ENCODE results near the gene CD44. TPM values are rescaled to one million over a fixed set of nuclear protein-coding genes. Genes with fewer than 3 reads are reported as not detected.
"Not testable (repeated sequence)": the region's sequence is repeated elsewhere in the genome, so short reads cannot be mapped to it uniquely, and the experiment has no call there.

Gene CD44
- total RNA-seq, 1 experiment from 2014 or later, result 0.86 TPM

DNA sequence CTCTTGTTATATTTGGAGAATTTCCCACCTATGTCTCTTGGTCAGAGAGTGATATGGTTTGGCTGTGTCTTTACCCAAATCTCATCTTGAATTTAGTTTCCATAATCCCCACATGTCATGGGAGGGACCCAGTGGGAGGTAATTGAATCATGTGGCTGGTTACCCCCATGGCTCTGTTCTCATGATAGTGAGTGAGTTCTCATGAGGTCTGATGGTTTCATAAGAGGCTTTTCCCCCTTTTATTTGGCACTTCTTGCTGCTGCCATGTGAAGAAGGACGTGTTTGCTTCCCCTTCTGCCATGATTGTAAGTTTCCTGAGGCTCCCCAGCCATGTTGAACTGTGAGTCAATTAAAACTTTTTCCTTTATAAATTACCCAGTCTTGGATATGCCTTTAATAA is 30.6 kb upstream of the CD44 start:
- not testable (repeated sequence) for H3K4me2 ChIP-seq (ENCODE audit: low read depth, low read length, poor library complexity, severe bottlenecking); DNase-seq; H3K9me2 ChIP-seq (replicated peaks; ENCODE audit: insufficient read depth, low read length); H3K4me3 ChIP-seq (ENCODE audit: low read length); H3K79me2 ChIP-seq (ENCODE audit: low read length); H3K9ac ChIP-seq (ENCODE audit: low read length); H3K27ac ChIP-seq (ENCODE audit: low read length); H3K9me3 ChIP-seq (ENCODE audit: low read length); H3K27me3 ChIP-seq (ENCODE audit: low read length); H2AFZ ChIP-seq (ENCODE audit: low read length); H3K36me3 ChIP-seq (ENCODE audit: insufficient read depth, low read length); H4K20me1 ChIP-seq (ENCODE audit: insufficient read depth, low read depth, low read length)
- H3K4me1 ChIP-seq (ENCODE audit: low read length), result peaks cover 44% of the 10 kb centered on the region

DNA sequence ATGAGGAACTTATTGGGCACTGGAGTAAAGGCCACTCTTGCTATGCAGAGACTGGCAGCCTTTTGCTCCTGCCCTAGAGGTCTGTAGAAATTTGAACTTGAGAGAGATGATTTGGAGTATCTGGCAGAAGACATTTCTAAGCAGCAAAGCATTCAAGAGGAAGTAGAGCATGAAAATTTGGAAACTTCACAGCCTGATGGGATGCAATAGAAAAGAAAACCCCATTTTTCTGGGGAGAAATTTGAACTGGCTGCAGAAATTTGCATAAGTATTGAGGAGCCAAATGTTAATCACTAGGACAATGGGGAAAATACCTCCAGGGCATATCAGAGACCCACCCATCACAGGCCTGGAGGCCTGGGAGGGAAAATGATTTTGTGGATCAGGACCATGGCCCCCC is 29.9 kb upstream of the CD44 start:
- H3K79me2 ChIP-seq (ENCODE audit: low read length), result no peaks in the 10 kb centered on the region
- H3K4me2 ChIP-seq (ENCODE audit: low read depth, low read length, poor library complexity, severe bottlenecking), result no peak overlapping the region
- H2AFZ ChIP-seq (ENCODE audit: low read length), result no peak overlapping the region
- no peaks in the 10 kb centered on the region for H4K20me1 ChIP-seq (ENCODE audit: insufficient read depth, low read depth, low read length)
- H3K4me3 ChIP-seq (ENCODE audit: low read length), result no peak overlapping the region
- no peak for DNase-seq
- no peaks in the 10 kb centered on the region for H3K9me2 ChIP-seq (replicated peaks; ENCODE audit: insufficient read depth, low read length)
- no peak overlapping the region for H3K27ac ChIP-seq (ENCODE audit: low read length)
- H3K4me1 ChIP-seq (ENCODE audit: low read length), result peaks cover 46% of the 10 kb centered on the region
- no peak overlapping the region for H3K9ac ChIP-seq (ENCODE audit: low read length)
- H3K9me3 ChIP-seq (ENCODE audit: low read length), result no peaks in the 10 kb centered on the region
- no peaks in the 10 kb centered on the region for H3K36me3 ChIP-seq (ENCODE audit: insufficient read depth, low read length)
- H3K27me3 ChIP-seq (ENCODE audit: low read length), result no peaks in the 10 kb centered on the region

GRCh38 chr11:35109827-35110226 is 29.1 kb upstream of the CD44 start:
- H3K9ac ChIP-seq (ENCODE audit: low read length), result no peak overlapping the region
- H3K36me3 ChIP-seq (ENCODE audit: insufficient read depth, low read length), result no peaks in the 10 kb centered on the region
- no peaks in the 10 kb centered on the region for H4K20me1 ChIP-seq (ENCODE audit: insufficient read depth, low read depth, low read length)
- H2AFZ ChIP-seq (ENCODE audit: low read length), result no peak overlapping the region
- DNase-seq, result no peak
- H3K9me2 ChIP-seq (replicated peaks; ENCODE audit: insufficient read depth, low read length), result no peaks in the 10 kb centered on the region
- H3K4me1 ChIP-seq (ENCODE audit: low read length), result peaks cover 54% of the 10 kb centered on the region
- no peak overlapping the region for H3K4me2 ChIP-seq (ENCODE audit: low read depth, low read length, poor library complexity, severe bottlenecking)
- H3K27me3 ChIP-seq (ENCODE audit: low read length), result no peaks in the 10 kb centered on the region
- H3K27ac ChIP-seq (ENCODE audit: low read length), result no peak overlapping the region
- no peaks in the 10 kb centered on the region for H3K9me3 ChIP-seq (ENCODE audit: low read length)
- H3K4me3 ChIP-seq (ENCODE audit: low read length), result no peak overlapping the region
- H3K79me2 ChIP-seq (ENCODE audit: low read length), result no peaks in the 10 kb centered on the region

DNA sequence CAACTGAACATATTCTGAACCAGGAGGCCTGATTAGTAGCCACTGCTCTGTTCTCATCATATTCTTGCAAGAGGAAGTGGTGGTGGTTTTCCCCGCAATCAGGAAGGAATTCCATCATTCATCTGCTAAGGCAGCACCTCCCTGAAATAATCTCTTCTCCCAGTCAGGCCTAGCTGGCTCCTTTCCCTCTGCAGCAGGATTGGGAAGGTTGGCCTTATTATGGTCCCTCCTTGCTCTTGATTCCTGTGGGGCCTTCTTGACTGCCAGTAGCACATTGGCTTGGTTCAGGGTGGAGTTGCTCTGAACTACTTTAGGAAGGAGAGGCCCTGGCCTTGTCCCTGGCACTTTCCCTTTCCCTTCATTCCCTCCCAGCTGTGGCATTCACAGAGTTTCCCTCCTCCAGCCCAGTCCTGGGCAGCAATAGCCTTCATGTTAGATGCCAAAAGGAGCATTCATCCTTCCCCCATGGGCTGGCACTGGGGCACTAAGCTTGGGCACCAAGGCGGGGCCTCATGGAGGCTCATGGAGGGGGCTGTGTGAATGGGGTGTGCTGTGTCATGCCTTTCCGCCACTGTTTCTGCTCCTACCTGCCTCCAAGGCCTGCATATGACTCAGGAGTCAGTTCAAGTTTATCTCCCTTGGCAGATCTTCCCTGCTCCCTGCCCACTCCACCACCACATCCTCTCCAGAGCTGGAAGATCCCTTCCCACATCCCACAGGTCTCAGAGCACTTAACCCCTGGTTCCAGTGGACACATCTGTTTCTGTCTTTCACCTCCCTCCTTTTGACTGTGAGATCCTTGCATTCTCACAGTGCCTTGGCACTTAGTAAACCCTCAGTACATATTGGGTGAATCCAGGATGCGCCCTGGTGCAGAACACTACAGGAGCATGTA is 27.6 kb upstream of the CD44 start:
- Histone ChIP-seq H3K27me3 (ENCODE audit: low read length) (no peaks in the 10 kb centered on the region), H3K79me2 (ENCODE audit: low read length) (no peaks in the 10 kb centered on the region), H4K20me1 (ENCODE audit: insufficient read depth, low read depth, low read length) (no peaks in the 10 kb centered on the region), H3K9me2 (replicated peaks; ENCODE audit: insufficient read depth, low read length) (no peaks in the 10 kb centered on the region), H3K27ac (ENCODE audit: low read length) (no peak overlapping the region), H3K36me3 (ENCODE audit: insufficient read depth, low read length) (no peaks in the 10 kb centered on the region), H3K4me2 (ENCODE audit: low read depth, low read length, poor library complexity, severe bottlenecking) (no peak overlapping the region), H3K9ac (ENCODE audit: low read length) (no peak overlapping the region), H3K4me1 (ENCODE audit: low read length) (peaks cover 54% of the 10 kb centered on the region), H3K4me3 (ENCODE audit: low read length) (no peak overlapping the region), H3K9me3 (ENCODE audit: low read length) (no peaks in the 10 kb centered on the region), H2AFZ (ENCODE audit: low read length) (no peak overlapping the region)
- no peak for DNase-seq

- H4K20me1 ChIP-seq (ENCODE audit: insufficient read depth, low read depth, low read length), result no peaks in the 10 kb centered on the region
- peaks cover 54% of the 10 kb centered on the region for H3K4me1 ChIP-seq (ENCODE audit: low read length)
- no peak overlapping the region for H3K4me2 ChIP-seq (ENCODE audit: low read depth, low read length, poor library complexity, severe bottlenecking)
- no peaks in the 10 kb centered on the region for H3K36me3 ChIP-seq (ENCODE audit: insufficient read depth, low read length)
- H3K79me2 ChIP-seq (ENCODE audit: low read length), result no peaks in the 10 kb centered on the region
- no peak for DNase-seq
- H3K9me3 ChIP-seq (ENCODE audit: low read length), result no peaks in the 10 kb centered on the region
- no peak overlapping the region for H3K4me3 ChIP-seq (ENCODE audit: low read length)
- H3K27ac ChIP-seq (ENCODE audit: low read length), result no peak overlapping the region
- no peaks in the 10 kb centered on the region for H3K27me3 ChIP-seq (ENCODE audit: low read length)
- no peak overlapping the region for H2AFZ ChIP-seq (ENCODE audit: low read length)
- H3K9me2 ChIP-seq (replicated peaks; ENCODE audit: insufficient read depth, low read length), result no peaks in the 10 kb centered on the region
- H3K9ac ChIP-seq (ENCODE audit: low read length), result no peak overlapping the region
Observed at GRCh38 chr11:35112056-35112845, 26.7 kb upstream of the CD44 start.

- no peak overlapping the region for H2AFZ ChIP-seq (ENCODE audit: low read length)
- no peaks in the 10 kb centered on the region for H4K20me1 ChIP-seq (ENCODE audit: insufficient read depth, low read depth, low read length)
- H3K36me3 ChIP-seq (ENCODE audit: insufficient read depth, low read length), result no peaks in the 10 kb centered on the region
- H3K9me3 ChIP-seq (ENCODE audit: low read length), result no peaks in the 10 kb centered on the region
- no peaks in the 10 kb centered on the region for H3K79me2 ChIP-seq (ENCODE audit: low read length)
- no peaks in the 10 kb centered on the region for H3K9me2 ChIP-seq (replicated peaks; ENCODE audit: insufficient read depth, low read length)
- DNase-seq, result no peak
- H3K4me2 ChIP-seq (ENCODE audit: low read depth, low read length, poor library complexity, severe bottlenecking), result no peak overlapping the region
- H3K9ac ChIP-seq (ENCODE audit: low read length), result no peak overlapping the region
- H3K27ac ChIP-seq (ENCODE audit: low read length), result no peak overlapping the region
- H3K4me1 ChIP-seq (ENCODE audit: low read length), result peaks cover 52% of the 10 kb centered on the region
- H3K4me3 ChIP-seq (ENCODE audit: low read length), result no peak overlapping the region
- H3K27me3 ChIP-seq (ENCODE audit: low read length), result no peaks in the 10 kb centered on the region
Observed at GRCh38 chr11:35112846-35113105, 26.2 kb upstream of the CD44 start.

DNA sequence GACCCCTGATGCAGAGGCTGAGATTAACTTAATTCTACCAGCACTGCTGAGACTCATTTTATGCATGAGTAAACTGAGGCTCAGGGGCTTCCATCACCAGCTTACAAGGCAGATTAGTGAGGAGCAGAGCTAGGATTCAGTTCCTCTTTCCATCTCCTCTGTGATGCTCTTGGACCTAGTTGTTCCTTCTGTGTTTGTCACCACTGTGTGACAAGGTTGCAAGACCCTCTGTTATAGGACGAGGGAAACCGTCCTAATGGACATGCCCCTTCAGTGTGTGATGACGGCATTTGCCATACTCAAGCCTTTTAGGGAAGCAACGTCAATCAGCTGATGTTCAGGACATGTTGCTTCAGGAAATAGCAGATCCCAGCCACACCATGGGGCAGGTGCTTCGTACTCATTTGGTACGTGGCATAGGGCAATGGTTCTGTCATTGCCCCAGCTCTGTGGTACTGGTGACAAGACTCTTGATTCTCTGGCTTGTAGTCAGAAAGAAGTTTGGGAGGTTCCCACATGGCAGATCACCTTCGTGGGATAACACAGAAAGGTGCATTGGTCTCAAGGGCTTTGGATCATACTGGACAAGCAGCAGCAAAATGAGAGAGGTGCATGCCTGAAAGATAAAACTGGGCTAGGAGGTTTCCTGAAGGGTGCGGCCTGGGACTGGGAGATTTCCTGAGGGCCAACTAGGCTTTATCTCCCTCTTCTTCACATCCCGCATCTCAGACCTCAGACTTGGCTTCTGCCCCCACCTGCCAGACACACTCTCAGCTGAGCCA is 23.9 kb upstream of the CD44 start:
- no peaks in the 10 kb centered on the region for H3K9me3 ChIP-seq (ENCODE audit: low read length)
- peak overlapping the region; percentile 58 for H3K4me2 ChIP-seq (ENCODE audit: low read depth, low read length, poor library complexity, severe bottlenecking)
- no peaks in the 10 kb centered on the region for H3K79me2 ChIP-seq (ENCODE audit: low read length)
- H2AFZ ChIP-seq (ENCODE audit: low read length), result no peak overlapping the region
- H4K20me1 ChIP-seq (ENCODE audit: insufficient read depth, low read depth, low read length), result no peaks in the 10 kb centered on the region
- peak; percentile 75 for DNase-seq
- H3K9me2 ChIP-seq (replicated peaks; ENCODE audit: insufficient read depth, low read length), result no peaks in the 10 kb centered on the region
- H3K4me3 ChIP-seq (ENCODE audit: low read length), result 0 out of 2 replicates have a peak overlapping the region, but pooled peaks have one; percentile 5
- no peaks in the 10 kb centered on the region for H3K36me3 ChIP-seq (ENCODE audit: insufficient read depth, low read length)
- H3K27ac ChIP-seq (ENCODE audit: low read length), result no peak overlapping the region; the same call in 1 of the 2 replicates
- peaks cover 47% of the 10 kb centered on the region for H3K4me1 ChIP-seq (ENCODE audit: low read length)
- no peak overlapping the region for H3K9ac ChIP-seq (ENCODE audit: low read length)
- no peaks in the 10 kb centered on the region for H3K27me3 ChIP-seq (ENCODE audit: low read length)

DNA sequence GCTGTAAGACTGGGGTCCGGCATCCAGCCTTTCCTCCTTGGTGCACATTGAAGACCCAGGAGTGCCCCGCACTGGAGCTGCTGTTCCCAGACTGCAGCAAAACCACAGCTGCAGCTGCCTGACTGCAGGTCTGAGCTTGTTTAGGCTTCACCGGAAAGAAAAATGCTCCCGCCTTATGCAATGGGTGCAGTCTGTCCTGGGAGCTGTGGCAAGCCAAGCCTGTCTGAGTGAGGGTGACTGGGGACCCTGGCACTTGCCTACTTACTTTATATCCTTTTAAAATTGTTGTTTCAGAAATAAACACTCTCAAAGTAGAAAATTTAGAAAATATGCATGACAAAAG is 23.3 kb upstream of the CD44 start:
- H3K27ac ChIP-seq (ENCODE audit: low read length), result no peak overlapping the region
- no peaks in the 10 kb centered on the region for H3K9me3 ChIP-seq (ENCODE audit: low read length)
- no peak overlapping the region for H3K4me2 ChIP-seq (ENCODE audit: low read depth, low read length, poor library complexity, severe bottlenecking)
- H4K20me1 ChIP-seq (ENCODE audit: insufficient read depth, low read depth, low read length), result no peaks in the 10 kb centered on the region
- H2AFZ ChIP-seq (ENCODE audit: low read length), result no peak overlapping the region
- H3K9me2 ChIP-seq (replicated peaks; ENCODE audit: insufficient read depth, low read length), result no peaks in the 10 kb centered on the region
- H3K27me3 ChIP-seq (ENCODE audit: low read length), result no peaks in the 10 kb centered on the region
- no peak for DNase-seq
- no peaks in the 10 kb centered on the region for H3K79me2 ChIP-seq (ENCODE audit: low read length)
- H3K36me3 ChIP-seq (ENCODE audit: insufficient read depth, low read length), result no peaks in the 10 kb centered on the region
- no peak overlapping the region for H3K4me3 ChIP-seq (ENCODE audit: low read length)
- no peak overlapping the region for H3K9ac ChIP-seq (ENCODE audit: low read length)
- H3K4me1 ChIP-seq (ENCODE audit: low read length), result peaks cover 47% of the 10 kb centered on the region
